Measurements from ENCODE around the gene MCIDAS. TPM values are rescaled to one million over a fixed set of nuclear protein-coding genes. Genes with fewer than 3 reads are reported as not detected.

MCIDAS gene
- total RNA-seq, 2 donors from 2014 or later = 0.80 TPM; not detected in 1

DNA sequence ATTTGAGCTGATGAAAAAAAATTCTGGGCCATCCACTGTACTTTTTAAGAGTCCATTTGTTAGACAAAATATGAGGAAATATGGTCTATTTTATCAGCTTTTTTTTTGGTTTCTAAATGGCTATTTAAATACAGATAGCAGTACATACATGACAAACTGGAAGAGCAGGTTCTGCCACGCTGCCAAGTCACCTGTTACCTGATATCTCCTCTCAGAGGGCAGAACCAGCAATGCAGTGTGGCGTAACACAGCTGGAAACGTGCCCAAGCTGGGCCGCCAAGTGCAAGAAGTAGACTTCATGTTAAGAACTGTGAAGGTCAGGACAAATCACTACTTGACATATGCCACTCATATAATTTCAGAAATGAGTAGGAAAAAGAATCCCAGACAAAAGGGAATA lies 8.1 kb downstream of the MCIDAS start:
- H3K9me3 ChIP-seq = no peaks in the 10 kb centered on the region
- peak; percentile 88 for DNase-seq (ENCODE audit: low spot score)
- peaks cover 11% of the 10 kb centered on the region for H3K27me3 ChIP-seq (replicated peaks; ENCODE audit: insufficient read depth)
- intact Hi-C loops (cut with DNase I) = no loop called here
- H3K4me1 ChIP-seq (replicated peaks) = no peaks in the 10 kb centered on the region
- TF ChIP-seq POLR2AphosphoS5 (IDR thresholded peaks at IDR 0.05) (peak; percentile 86), POLR2A (IDR thresholded peaks at IDR 0.05) (no peak)
- TF ChIP-seq, protein P1, sequence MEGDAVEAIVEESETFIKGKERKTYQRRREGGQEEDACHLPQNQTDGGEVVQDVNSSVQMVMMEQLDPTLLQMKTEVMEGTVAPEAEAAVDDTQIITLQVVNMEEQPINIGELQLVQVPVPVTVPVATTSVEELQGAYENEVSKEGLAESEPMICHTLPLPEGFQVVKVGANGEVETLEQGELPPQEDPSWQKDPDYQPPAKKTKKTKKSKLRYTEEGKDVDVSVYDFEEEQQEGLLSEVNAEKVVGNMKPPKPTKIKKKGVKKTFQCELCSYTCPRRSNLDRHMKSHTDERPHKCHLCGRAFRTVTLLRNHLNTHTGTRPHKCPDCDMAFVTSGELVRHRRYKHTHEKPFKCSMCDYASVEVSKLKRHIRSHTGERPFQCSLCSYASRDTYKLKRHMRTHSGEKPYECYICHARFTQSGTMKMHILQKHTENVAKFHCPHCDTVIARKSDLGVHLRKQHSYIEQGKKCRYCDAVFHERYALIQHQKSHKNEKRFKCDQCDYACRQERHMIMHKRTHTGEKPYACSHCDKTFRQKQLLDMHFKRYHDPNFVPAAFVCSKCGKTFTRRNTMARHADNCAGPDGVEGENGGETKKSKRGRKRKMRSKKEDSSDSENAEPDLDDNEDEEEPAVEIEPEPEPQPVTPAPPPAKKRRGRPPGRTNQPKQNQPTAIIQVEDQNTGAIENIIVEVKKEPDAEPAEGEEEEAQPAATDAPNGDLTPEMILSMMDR (IDR thresholded peaks at IDR 0.05) = peak in 1 of 4 experiments; percentile 29
- 19% methylated on average over 4 of the region's 4 CpGs for WGBS
- no peaks in the 10 kb centered on the region for H3K36me3 ChIP-seq
- H3K27ac ChIP-seq = no peak overlapping the region
- no peak overlapping the region for H3K4me3 ChIP-seq

DNA sequence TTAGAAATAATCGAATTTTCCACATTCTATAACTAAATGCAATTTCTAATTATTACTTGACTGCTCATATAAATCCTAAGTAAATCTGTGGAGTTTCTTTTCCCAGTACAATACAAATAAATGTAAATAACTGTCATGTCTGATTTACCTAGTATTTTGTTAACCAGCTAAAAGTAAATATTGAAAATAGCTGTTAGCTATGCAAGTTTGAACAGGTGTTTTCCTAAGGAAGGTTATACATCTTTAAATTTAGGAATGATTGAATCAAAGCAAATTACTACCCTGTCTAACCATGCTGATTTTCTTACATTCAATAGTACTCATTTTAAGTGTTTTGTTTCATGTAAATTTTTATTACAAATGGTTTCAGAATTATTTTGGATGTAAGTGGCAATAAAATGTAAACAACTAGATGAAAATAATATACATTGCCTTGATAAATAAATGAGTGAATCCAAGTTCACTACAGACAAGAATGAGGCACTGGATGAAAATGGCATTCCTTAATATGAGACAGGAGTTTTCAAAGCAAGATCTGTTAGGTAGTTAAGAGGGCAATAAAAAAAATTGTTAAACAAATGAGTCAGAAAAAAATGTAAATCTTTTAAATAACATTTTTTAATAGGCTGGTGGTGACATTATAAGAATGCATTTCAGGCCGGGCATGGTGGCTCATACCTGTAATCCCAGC lies 15.8 kb downstream of the MCIDAS start:
- Histone ChIP-seq H3K27ac (no peak overlapping the region), H3K36me3 (no peaks in the 10 kb centered on the region), H3K4me1 (replicated peaks) (no peaks in the 10 kb centered on the region), H3K4me3 (no peak overlapping the region), H3K27me3 (replicated peaks; ENCODE audit: insufficient read depth) (no peaks in the 10 kb centered on the region), H3K9me3 (no peaks in the 10 kb centered on the region)
- intact Hi-C loops (cut with DNase I) = no loop called here
- WGBS = 42% methylated on average over 2 of the region's 2 CpGs
- TF ChIP-seq POLR2AphosphoS5 (IDR thresholded peaks at IDR 0.05) = no peak
- no peak for TF ChIP-seq POLR2A (IDR thresholded peaks at IDR 0.05)
- TF ChIP-seq, protein P1 (IDR thresholded peaks at IDR 0.05) = no peak
- DNase-seq (ENCODE audit: low spot score) = no peak

DNA sequence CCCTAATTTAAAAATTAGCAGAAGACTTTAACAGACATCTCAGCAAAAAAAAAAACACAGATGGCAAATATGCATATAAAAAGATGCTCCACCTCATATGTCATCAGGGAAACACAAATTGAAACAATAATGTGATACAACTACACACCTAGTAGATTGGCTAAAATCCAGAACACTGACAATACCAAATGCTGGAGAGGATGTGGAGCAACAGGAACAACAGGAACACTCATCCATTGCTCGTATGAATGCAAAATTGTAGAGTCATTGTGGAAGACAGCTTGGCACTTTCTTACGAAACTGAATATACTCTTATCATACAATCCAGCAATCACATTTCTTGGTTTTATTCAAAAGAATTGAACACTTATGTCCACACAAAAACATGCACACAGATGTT lies 22.1 kb downstream of the MCIDAS start:
- no peaks in the 10 kb centered on the region for H3K36me3 ChIP-seq
- H3K27me3 ChIP-seq (replicated peaks; ENCODE audit: insufficient read depth) = no peaks in the 10 kb centered on the region
- no peak for DNase-seq (ENCODE audit: low spot score)
- TF ChIP-seq POLR2A (IDR thresholded peaks at IDR 0.05) = no peak
- TF ChIP-seq, protein P1 (IDR thresholded peaks at IDR 0.05) = no peak
- no peak for TF ChIP-seq POLR2AphosphoS5 (IDR thresholded peaks at IDR 0.05)
- H3K4me3 ChIP-seq = no peak overlapping the region
- 61% methylated on average over 2 of the region's 2 CpGs for WGBS
- intact Hi-C loops (cut with DNase I) = no loop called here
- H3K9me3 ChIP-seq = no peaks in the 10 kb centered on the region
- H3K4me1 ChIP-seq (replicated peaks) = no peaks in the 10 kb centered on the region
- no peak overlapping the region for H3K27ac ChIP-seq

DNA sequence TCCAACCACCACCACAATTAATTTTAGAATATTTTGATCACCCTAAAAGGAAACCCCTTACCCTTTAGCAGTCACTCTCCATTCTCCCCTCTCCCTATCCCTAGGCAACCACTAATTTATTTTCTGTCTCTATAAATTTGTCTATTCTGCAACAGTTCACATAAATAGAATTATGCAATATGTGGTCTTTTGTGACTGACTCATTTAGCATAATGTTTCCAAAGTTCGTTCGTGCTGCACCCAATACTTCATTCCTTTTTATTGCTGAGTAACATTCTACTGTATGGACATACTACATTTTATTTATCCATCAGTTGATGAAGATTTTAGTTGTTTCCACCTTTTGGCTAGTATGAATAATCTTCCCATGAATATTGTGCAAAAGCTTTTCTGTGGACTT lies 36.0 kb downstream of the MCIDAS start:
- H3K4me1 ChIP-seq (replicated peaks) = no peaks in the 10 kb centered on the region
- no peaks in the 10 kb centered on the region for H3K9me3 ChIP-seq
- 90% methylated on average over 2 of the region's 2 CpGs for WGBS
- H3K4me3 ChIP-seq = no peak overlapping the region
- DNase-seq (ENCODE audit: low spot score) = no peak
- no peak for TF ChIP-seq POLR2A (IDR thresholded peaks at IDR 0.05)
- TF ChIP-seq, protein P1 (IDR thresholded peaks at IDR 0.05) = no peak
- no peak for TF ChIP-seq POLR2AphosphoS5 (IDR thresholded peaks at IDR 0.05)
- peaks cover 5% of the 10 kb centered on the region for H3K27me3 ChIP-seq (replicated peaks; ENCODE audit: insufficient read depth)
- intact Hi-C loops (cut with DNase I) = no loop called here
- no peak overlapping the region for H3K27ac ChIP-seq
- no peaks in the 10 kb centered on the region for H3K36me3 ChIP-seq

Data from prostate gland (tissue), 2 donors.